K562 (cell line): Measurements from ENCODE around the gene FAM219A. TPM values are rescaled to one million over a fixed set of nuclear protein-coding genes. Genes with fewer than 3 reads are reported as not detected.
A peak's percentile ranks its signal among the peaks of the same experiment; 100 is the strongest.

Experiments used
- ARID1B ChIP-seq: fragments of 450-650 bp; IDR thresholded peaks from 2 replicates; pipeline ENCODE4 v1.6.1; 2016; ENCODE audit warnings: antibody characterized with exemption, mild to moderate bottlenecking, inconsistent platforms
- CBFA2T3 ChIP-seq: fragments of 450-650 bp; IDR thresholded peaks from 2 replicates; pipeline ENCODE4 v1.6.1; 2017
- FOSL1 ChIP-seq: fragments of 200-800 bp; sonication (Bioruptor generic); conservative IDR thresholded peaks from 2 replicates; pipeline ENCODE4 v1.6.1; 2016; ENCODE audit warnings: missing genetic modification characterization, missing compliant biosample characterization
- FOXK2 ChIP-seq, 2 experiments: fragments of 450-650 bp; IDR thresholded peaks in 1 of 2; conservative IDR thresholded peaks in 1 of 2; 2 replicates each; pipeline ENCODE4 v1.6.1; 2016; ENCODE audit warnings: low read depth in 2 of 2, mild to moderate bottlenecking in 1 of 2
- HMG20B ChIP-seq: fragments of 250-450 bp; sonication (Bioruptor Pico); IDR thresholded peaks from 2 replicates; pipeline ENCODE4 v1.5.0; 2021; ENCODE audit warnings: mild to moderate bottlenecking
- KLF1 ChIP-seq: fragments of 450-650 bp; IDR thresholded peaks from 2 replicates; pipeline ENCODE4 v1.6.1; 2016; ENCODE audit warnings: missing genetic modification characterization, missing compliant biosample characterization
- NFE2L1 ChIP-seq: fragments of 450-650 bp; IDR thresholded peaks from 2 replicates; pipeline ENCODE4 v1.6.1; 2016; ENCODE audit warnings: missing genetic modification characterization, low read depth, mild to moderate bottlenecking, missing compliant biosample characterization, moderate library complexity, borderline replicate concordance
- POLR2AphosphoS5 ChIP-seq: IDR thresholded peaks from 2 replicates; pipeline ENCODE4 v1.6.1; 2011; ENCODE audit warnings: mild to moderate bottlenecking, low read depth, low read length, moderate library complexity; ENCODE audit not compliant: control insufficient read depth, insufficient read depth
- RBM25 ChIP-seq: fragments of 200-400 bp; formaldehyde crosslinking; IDR thresholded peaks from 2 replicates; pipeline ENCODE4 v1.6.1; 2018; ENCODE audit warnings: low read length, low read depth, moderate library complexity; ENCODE audit not compliant: severe bottlenecking
- RBM34 ChIP-seq: fragments of 200-400 bp; formaldehyde crosslinking; IDR thresholded peaks from 2 replicates; pipeline ENCODE4 v1.6.1; 2018; ENCODE audit warnings: low read length, borderline replicate concordance; ENCODE audit not compliant: insufficient read depth
- RCOR1 ChIP-seq, 2 experiments: IDR thresholded peaks; 2 replicates each; pipeline ENCODE4 v1.6.1; 2012; ENCODE audit warnings: low read depth in 2 of 2, low read length in 2 of 2, borderline replicate concordance in 1 of 2, improper control_type of control experiment in 1 of 2
- SIRT6 ChIP-seq: IDR thresholded peaks from one replicate; pipeline ENCODE4 v1.6.1; 2012; ENCODE audit warnings: low read depth, mild to moderate bottlenecking, control low read depth, inconsistent platforms, low read length, moderate library complexity
- TAL1 ChIP-seq: fragments of 450-650 bp; IDR thresholded peaks from 2 replicates; pipeline ENCODE4 v1.6.1; 2016; ENCODE audit warnings: mild to moderate bottlenecking
- TCF3 ChIP-seq: sonication (generic); formaldehyde crosslinking; IDR thresholded peaks from 2 replicates; pipeline ENCODE4 v1.4.0; 2020; ENCODE audit warnings: mild to moderate bottlenecking, missing genetic modification reagents
- ZNF133 ChIP-seq: fragments of 250-450 bp; sonication (Bioruptor Pico); IDR thresholded peaks from 2 replicates; pipeline ENCODE4 v1.4.0; 2020; ENCODE audit warnings: mild to moderate bottlenecking
- ZNF77 ChIP-seq: fragments of 250-450 bp; sonication (Bioruptor Pico); IDR thresholded peaks from 2 replicates; pipeline ENCODE4 v1.5.0; 2020
- ZSCAN29 ChIP-seq: fragments of 450-650 bp; IDR thresholded peaks from 2 replicates; pipeline ENCODE4 v1.6.1; 2017
- ZSCAN32 ChIP-seq: fragments of 450-650 bp; formaldehyde crosslinking; IDR thresholded peaks from 2 replicates; pipeline ENCODE4 v1.4.0; 2020; ENCODE audit warnings: mild to moderate bottlenecking, moderate library complexity
- polyA plus RNA-seq, 8 experiments: library from polyadenylated mRNA; depleted of rRNA in 4 of 8; stranded (reverse) in 5 of 8; unstranded in 3 of 8; fragments of >200 nt; fragmentation: Nextera tagmentation in 2 of 8; fragmentation: Illumina TruSeq in 1 of 8; extraction: Ambion mirVana in 2 of 8; extraction: Trizol in 1 of 8; gene quantifications; 2 replicates each; pipeline versions ENCODE4 v1.2.1 to v1.2.3, GENCODE V29; 2011 to 2014; ENCODE audit warnings: inconsistent platforms in 1 of 8, missing spikeins in 1 of 8
- total RNA-seq, 7 experiments: library from RNA; depleted of rRNA in 6 of 7; stranded (reverse); fragments of >200 nt in 6 of 7; fragmentation: Illumina TruSeq in 2 of 7; extraction: Trizol in 2 of 7; gene quantifications; 2 replicates each; pipeline versions ENCODE4 v1.2.1 to v1.2.3, GENCODE V29; 2011 to 2021; ENCODE audit warnings: low replicate concordance in 1 of 7
- TF ChIP-seq, protein P1 (sequence below): IDR thresholded peaks from 2 replicates; pipeline ENCODE4 v1.6.1; 2014; ENCODE audit warnings: antibody characterized with exemption
- TF ChIP-seq, protein P2 (sequence below), 2 experiments: IDR thresholded peaks; 2 replicates each; pipeline ENCODE4 v1.6.1; 2012; ENCODE audit warnings: improper control_type of control experiment in 2 of 2, low read depth in 2 of 2, low read length in 2 of 2, borderline replicate concordance in 1 of 2
- TF ChIP-seq, protein P3 (sequence below): fragments of 250-450 bp; sonication (Bioruptor Pico); IDR thresholded peaks from 2 replicates; pipeline ENCODE4 v1.5.0; 2021
- TF ChIP-seq, protein P4 (sequence below): fragments of 450-650 bp; IDR thresholded peaks from 2 replicates; pipeline ENCODE4 v1.6.1; 2016; ENCODE audit warnings: missing biosample characterization, missing genetic modification characterization
- TF ChIP-seq, protein P5 (sequence below): fragments of 250-450 bp; sonication (Bioruptor Pico); IDR thresholded peaks from 2 replicates; pipeline ENCODE4 v1.8.0; 2022; ENCODE audit warnings: moderate library complexity, mild to moderate bottlenecking, inconsistent platforms

The FAM219A gene
- total and polyA plus RNA-seq, 9 of the 15 experiments (the other 6 are each of a cell fraction or from before 2014, with no cell fraction given): 0.63 to 8.6 (median 2.9) TPM

DNA sequence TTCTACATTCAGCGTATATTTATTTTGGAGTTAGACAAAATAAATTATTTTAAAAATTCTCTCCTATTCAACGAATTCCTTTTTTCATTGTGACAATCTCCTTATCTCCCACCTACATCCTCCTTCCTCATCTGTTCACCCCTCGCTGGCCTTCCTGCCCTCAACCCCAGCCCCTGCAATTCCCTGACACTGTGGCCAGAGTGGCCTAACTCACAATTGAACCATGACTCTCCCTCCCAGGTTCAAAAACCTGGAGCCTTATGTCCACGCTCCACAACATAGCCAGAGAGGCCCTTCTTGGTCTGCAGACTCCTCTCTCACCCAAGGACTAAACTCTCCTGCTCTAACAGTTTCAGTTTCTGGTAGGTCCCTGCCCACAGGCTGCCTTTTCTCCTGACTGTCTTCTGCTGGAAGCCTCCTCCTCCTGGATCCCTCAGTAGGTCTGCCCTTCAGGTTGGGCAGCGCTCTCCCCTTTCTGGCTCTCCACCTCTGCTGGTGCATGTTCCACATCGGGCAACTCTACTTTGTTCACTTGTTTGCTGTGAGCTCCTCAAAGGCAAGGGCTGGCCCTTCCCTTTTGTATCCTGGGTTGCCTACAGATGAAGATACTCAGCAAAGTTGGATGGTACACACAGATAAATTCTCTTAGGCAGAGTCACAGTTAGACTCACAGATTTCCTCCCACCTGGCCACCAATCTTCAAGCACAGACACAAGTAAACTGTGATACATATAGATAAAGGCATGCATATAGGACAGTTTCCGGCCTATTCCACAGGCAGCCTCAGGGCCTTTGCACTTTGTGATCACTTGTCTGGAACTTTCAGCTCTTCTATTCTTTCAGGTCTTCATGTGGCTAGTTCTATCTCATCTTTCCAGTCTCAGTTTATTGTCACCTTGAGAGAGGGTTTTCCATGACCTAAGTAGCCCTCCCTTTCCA is 61.8 kb downstream of the FAM219A start (continued):
- TF ChIP-seq, protein P1, sequence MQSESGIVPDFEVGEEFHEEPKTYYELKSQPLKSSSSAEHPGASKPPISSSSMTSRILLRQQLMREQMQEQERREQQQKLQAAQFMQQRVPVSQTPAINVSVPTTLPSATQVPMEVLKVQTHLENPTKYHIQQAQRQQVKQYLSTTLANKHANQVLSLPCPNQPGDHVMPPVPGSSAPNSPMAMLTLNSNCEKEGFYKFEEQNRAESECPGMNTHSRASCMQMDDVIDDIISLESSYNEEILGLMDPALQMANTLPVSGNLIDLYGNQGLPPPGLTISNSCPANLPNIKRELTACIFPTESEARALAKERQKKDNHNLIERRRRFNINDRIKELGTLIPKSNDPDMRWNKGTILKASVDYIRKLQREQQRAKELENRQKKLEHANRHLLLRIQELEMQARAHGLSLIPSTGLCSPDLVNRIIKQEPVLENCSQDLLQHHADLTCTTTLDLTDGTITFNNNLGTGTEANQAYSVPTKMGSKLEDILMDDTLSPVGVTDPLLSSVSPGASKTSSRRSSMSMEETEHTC: no peak
- TF ChIP-seq ARID1B (peak; percentile 54; the same call in 1 of the 2 replicates), ZSCAN29 (no peak), FOSL1 (tag) (no peak), ZSCAN32 (CRISPR knock-in tag) (no peak), FOXK2 (conservative IDR thresholded peaks at IDR 0.05 in 1 of 2, IDR thresholded peaks at IDR 0.05 in 1 of 2; ENCODE audit: low read depth in 2 of 2) (no peak), POLR2AphosphoS5 (peak; percentile 35; the same call in 1 of the 2 replicates), NFE2L1 (tag) (no peak), TCF3 (CRISPR knock-in tag) (peak; percentile 24; the same call in 1 of the 2 replicates), ZNF133 (CRISPR knock-in tag) (no peak), RBM34 (no peak), TAL1 (peak; percentile 62; the same call in 1 of the 2 replicates), KLF1 (no peak), RCOR1 (IDR thresholded peaks at IDR 0.05; ENCODE audit: borderline replicate concordance in 1 of 2, low read depth in 2 of 2, low read length in 2 of 2) (no peak; a peak in 1 of 4 replicates), ZNF77 (CRISPR knock-in tag) (no peak), HMG20B (no peak), CBFA2T3 (peak; percentile 90), RBM25 (peak; percentile 61), SIRT6 (no peak)
- TF ChIP-seq, protein P2, sequence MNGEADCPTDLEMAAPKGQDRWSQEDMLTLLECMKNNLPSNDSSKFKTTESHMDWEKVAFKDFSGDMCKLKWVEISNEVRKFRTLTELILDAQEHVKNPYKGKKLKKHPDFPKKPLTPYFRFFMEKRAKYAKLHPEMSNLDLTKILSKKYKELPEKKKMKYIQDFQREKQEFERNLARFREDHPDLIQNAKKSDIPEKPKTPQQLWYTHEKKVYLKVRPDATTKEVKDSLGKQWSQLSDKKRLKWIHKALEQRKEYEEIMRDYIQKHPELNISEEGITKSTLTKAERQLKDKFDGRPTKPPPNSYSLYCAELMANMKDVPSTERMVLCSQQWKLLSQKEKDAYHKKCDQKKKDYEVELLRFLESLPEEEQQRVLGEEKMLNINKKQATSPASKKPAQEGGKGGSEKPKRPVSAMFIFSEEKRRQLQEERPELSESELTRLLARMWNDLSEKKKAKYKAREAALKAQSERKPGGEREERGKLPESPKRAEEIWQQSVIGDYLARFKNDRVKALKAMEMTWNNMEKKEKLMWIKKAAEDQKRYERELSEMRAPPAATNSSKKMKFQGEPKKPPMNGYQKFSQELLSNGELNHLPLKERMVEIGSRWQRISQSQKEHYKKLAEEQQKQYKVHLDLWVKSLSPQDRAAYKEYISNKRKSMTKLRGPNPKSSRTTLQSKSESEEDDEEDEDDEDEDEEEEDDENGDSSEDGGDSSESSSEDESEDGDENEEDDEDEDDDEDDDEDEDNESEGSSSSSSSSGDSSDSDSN (IDR thresholded peaks at IDR 0.05; ENCODE audit: borderline replicate concordance in 1 of 2, low read depth in 2 of 2, low read length in 2 of 2): no peak
- TF ChIP-seq, protein P3, sequence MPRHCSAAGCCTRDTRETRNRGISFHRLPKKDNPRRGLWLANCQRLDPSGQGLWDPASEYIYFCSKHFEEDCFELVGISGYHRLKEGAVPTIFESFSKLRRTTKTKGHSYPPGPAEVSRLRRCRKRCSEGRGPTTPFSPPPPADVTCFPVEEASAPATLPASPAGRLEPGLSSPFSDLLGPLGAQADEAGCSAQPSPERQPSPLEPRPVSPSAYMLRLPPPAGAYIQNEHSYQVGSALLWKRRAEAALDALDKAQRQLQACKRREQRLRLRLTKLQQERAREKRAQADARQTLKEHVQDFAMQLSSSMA (CRISPR knock-in tag): no peak
- TF ChIP-seq, protein P4, sequence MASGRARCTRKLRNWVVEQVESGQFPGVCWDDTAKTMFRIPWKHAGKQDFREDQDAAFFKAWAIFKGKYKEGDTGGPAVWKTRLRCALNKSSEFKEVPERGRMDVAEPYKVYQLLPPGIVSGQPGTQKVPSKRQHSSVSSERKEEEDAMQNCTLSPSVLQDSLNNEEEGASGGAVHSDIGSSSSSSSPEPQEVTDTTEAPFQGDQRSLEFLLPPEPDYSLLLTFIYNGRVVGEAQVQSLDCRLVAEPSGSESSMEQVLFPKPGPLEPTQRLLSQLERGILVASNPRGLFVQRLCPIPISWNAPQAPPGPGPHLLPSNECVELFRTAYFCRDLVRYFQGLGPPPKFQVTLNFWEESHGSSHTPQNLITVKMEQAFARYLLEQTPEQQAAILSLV: no peak
- TF ChIP-seq, protein P5, sequence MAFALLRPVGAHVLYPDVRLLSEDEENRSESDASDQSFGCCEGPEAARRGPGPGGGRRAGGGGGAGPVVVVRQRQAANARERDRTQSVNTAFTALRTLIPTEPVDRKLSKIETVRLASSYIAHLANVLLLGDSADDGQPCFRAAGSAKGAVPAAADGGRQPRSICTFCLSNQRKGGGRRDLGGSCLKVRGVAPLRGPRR (CRISPR knock-in tag): no peak
